Ovary (tissue), 9 donors: ENCODE results near the gene ZNF423. TPM values are rescaled to one million over a fixed set of nuclear protein-coding genes. Genes with fewer than 3 reads are reported as not detected.

ENCODE experiments used
- DNase-seq, 5 donors: peaks; one replicate each; pipeline ENCODE4 v3.0.0-alpha.2; 2019 to 2020
- H3K27ac ChIP-seq, 2 donors: fragments of 200-600 bp; one replicate each; pipeline versions ENCODE4 v1.5.1 to v1.8.0; 2019 to 2022
- H3K27me3 ChIP-seq: fragments of 200-600 bp; one replicate; pipeline ENCODE4 v1.8.0; 2022
- H3K36me3 ChIP-seq: fragments of 200-600 bp; sonication (generic); one replicate; pipeline ENCODE4 v1.5.1; 2019
- H3K4me1 ChIP-seq: one replicate; pipeline ENCODE4 v1.8.1; 2013; ENCODE audit warnings: mild to moderate bottlenecking, moderate library complexity; ENCODE audit not compliant: insufficient read depth
- H3K4me3 ChIP-seq: fragments of 200-600 bp; sonication (generic); one replicate; pipeline ENCODE4 v1.5.1; 2017
- H3K9me3 ChIP-seq, 2 donors: fragments of 200-600 bp in 1 of 2; sonication (generic) in 1 of 2; one replicate each; pipeline versions ENCODE4 v1.5.1 to v1.8.1; 2013 to 2019; ENCODE audit warnings: mild to moderate bottlenecking in 1 of 2, moderate library complexity in 1 of 2
- CTCF ChIP-seq, 3 donors: fragments of 450-650 bp in 2 of 3; fragments of 200-600 bp in 1 of 3; IDR thresholded peaks; one replicate each; pipeline versions ENCODE4 v1.5.1 to v1.8.0; 2016 to 2022; ENCODE audit warnings: antibody characterized with exemption in 3 of 3, mild to moderate bottlenecking in 1 of 3
- EP300 ChIP-seq: sonication (generic); formaldehyde crosslinking; IDR thresholded peaks from one replicate; pipeline ENCODE4 v1.6.1; 2017; ENCODE audit warnings: antibody characterized with exemption
- POLR2A ChIP-seq: fragments of 450-650 bp; IDR thresholded peaks from one replicate; pipeline ENCODE4 v1.6.1; 2017; ENCODE audit warnings: antibody characterized with exemption, mild to moderate bottlenecking, moderate library complexity
- WGBS, 3 donors: extraction: QIAGEN DNeasy Blood & Tissue Kit in 1 of 3; methylation state at CpG; one replicate each; pipeline versions ENCODE4 v1.1.5 to v1.1.7; 2013 to 2017; 5-methylcytosine and 5-hydroxymethylcytosine counted together
- intact Hi-C, 4 donors: fragments of 100-400 bp; cut with DNase I; formaldehyde crosslinking; loops; one replicate each; pipeline versions ENCODE4 v1.11.0 to v1.15.1; 2022 to 2023
- polyA plus RNA-seq, 2 donors: library from polyadenylated mRNA; stranded (reverse); fragments of 200-250 nt in 1 of 2; fragments of 350-450 nt in 1 of 2; fragmentation: Illumina TruSeq in 1 of 2; extraction: RNeasy Lipid Tissue Mini Kit (QIAGEN cat#74804) in 1 of 2; gene quantifications; one replicate each; pipeline ENCODE4 v1.2.3, GENCODE V29; 2013 to 2014
- total RNA-seq, 7 donors: library from RNA; depleted of rRNA in 2 of 7; stranded (reverse); fragments of >200 nt in 2 of 7; fragmentation: NEBNext Ultra II Directional in 3 of 7; extraction: Animal tissue kit (Norgen Biotek cat#: 25700) in 3 of 7; gene quantifications; one replicate each; pipeline versions ENCODE4 v1.1.0 to v1.2.4, GENCODE V29; 2016 to 2023
- donor health status: DM: no; HTN: no; CAD: no; lungs with moderate emphysema.
- donor health status: DM: no; HTN: no; CAD: no.
- donor health status: Bipolar disorder and iron deficiency.
- donor health status: DM: yes; HTN: yes; CAD: no.
- donor health status: DM: no; HTN: no; CAD: no.
- donor health status: DM: yes; HTN: yes; CAD: no.

The ZNF423 gene
- total and polyA plus RNA-seq, 9 donors, result 3.3 to 40.3 (median 12.4) TPM

- Histone ChIP-seq H3K27me3 (no peaks in the 10 kb centered on the region), H3K36me3 (no peaks in the 10 kb centered on the region), H3K27ac (no peak overlapping the region), H3K4me1 (peaks cover 3% of the 10 kb centered on the region), H3K9me3 (no peaks in the 10 kb centered on the region), H3K4me3 (no peak overlapping the region)
- 90 to 92% (median 91%) methylated on average over 4 of the region's 4 CpGs for WGBS, 3 donors
- TF ChIP-seq POLR2A (no peak), EP300 (no peak), CTCF (IDR thresholded peaks at IDR 0.05) (no peak)
- intact Hi-C loops, result no loop called here
- DNase-seq, result peak in 1 of 5 donors; percentile 1
Observed at GRCh38 chr16:49466529-49466831, 389.4 kb downstream of the ZNF423 start.

- Histone ChIP-seq H3K4me3 (no peak overlapping the region), H3K9me3 (no peaks in the 10 kb centered on the region), H3K4me1 (peaks cover 3% of the 10 kb centered on the region), H3K27ac (no peak overlapping the region), H3K36me3 (no peaks in the 10 kb centered on the region), H3K27me3 (no peaks in the 10 kb centered on the region)
- WGBS, 3 donors, result 80 to 88% (median 87%) methylated on average over 19 of the region's 19 CpGs
- peak in 2 of 5 donors; percentile 3 to 7 for DNase-seq
- TF ChIP-seq CTCF (IDR thresholded peaks at IDR 0.05) (no peak), POLR2A (no peak), EP300 (no peak)
- intact Hi-C loops, result no loop called here
Observed at GRCh38 chr16:49465661-49466528, 390.0 kb downstream of the ZNF423 start.

GRCh38 chr16:49464877-49465504, 390.9 kb downstream of the ZNF423 start:
- Histone ChIP-seq H3K36me3 (no peaks in the 10 kb centered on the region), H3K4me3 (no peak overlapping the region), H3K27ac (no peak overlapping the region), H3K4me1 (peaks cover 3% of the 10 kb centered on the region), H3K27me3 (no peaks in the 10 kb centered on the region), H3K9me3 (no peaks in the 10 kb centered on the region)
- intact Hi-C loops, result no loop called here
- DNase-seq, result peak; percentile 7 to 47 (median 29)
- 5 to 13% (median 7%) methylated on average over 40 of the region's 40 CpGs for WGBS, 3 donors
- TF ChIP-seq CTCF (IDR thresholded peaks at IDR 0.05) (peak; percentile 12 to 51 (median 27)), EP300 (no peak), POLR2A (no peak)

- no peak for DNase-seq
- TF ChIP-seq CTCF (IDR thresholded peaks at IDR 0.05) (no peak), EP300 (no peak), POLR2A (no peak)
- Histone ChIP-seq H3K9me3 (no peaks in the 10 kb centered on the region), H3K4me1 (peaks cover 3% of the 10 kb centered on the region), H3K27ac (no peak overlapping the region), H3K4me3 (no peak overlapping the region), H3K27me3 (no peaks in the 10 kb centered on the region), H3K36me3 (no peaks in the 10 kb centered on the region)
- WGBS, 3 donors, result 80 to 87% (median 86%) methylated on average over 2 of the region's 2 CpGs
- intact Hi-C loops, result no loop called here
Observed at GRCh38 chr16:49464093-49464492, 391.8 kb downstream of the ZNF423 start.
